Measurements from ENCODE around the gene DNAJA2. TPM values are rescaled to one million over a fixed set of nuclear protein-coding genes. Genes with fewer than 3 reads are reported as not detected.
A peak's percentile ranks its signal among the peaks of the same experiment; 100 is the strongest.

DNAJA2 gene
- total and polyA plus RNA-seq, 9 of the 15 experiments (the other 6 are each of a cell fraction or from before 2014, with no cell fraction given): 24.1 to 75.9 (median 50.7) TPM

- TF ChIP-seq SIN3A (IDR thresholded peaks at IDR 0.05; ENCODE audit: borderline replicate concordance in 2 of 2, control insufficient read depth in 1 of 2, low read depth in 2 of 2, low read length in 2 of 2): peak in 1 of 2 experiments; percentile 47; a peak in 1 of 4 replicates
- TF ChIP-seq ZNF592 (IDR thresholded peaks at IDR 0.05): no peak
- no peak for TF ChIP-seq FOS (IDR thresholded peaks at IDR 0.05; ENCODE audit: extremely low read depth, insufficient read length)
- peak in 2 of 3 experiments; percentile 24 to 30 for TF ChIP-seq YY1 (IDR thresholded peaks at IDR 0.05; ENCODE audit: borderline replicate concordance in 1 of 3, control insufficient read depth in 1 of 3, extremely low read depth in 1 of 3, insufficient read depth in 3 of 3, insufficient read length in 1 of 3, insufficient replicate concordance in 2 of 3, low read depth in 1 of 3, low read length in 2 of 3)
- no peak for TF ChIP-seq JUN (IDR thresholded peaks at IDR 0.05; ENCODE audit: borderline replicate concordance, low read depth, low read length)
- TF ChIP-seq JUN (CRISPR knock-in tag; IDR thresholded peaks at IDR 0.05; ENCODE audit: borderline replicate concordance): no peak
- TF ChIP-seq HINFP (tag; conservative IDR thresholded peaks at IDR 0.05; ENCODE audit: low read depth): no peak
- TF ChIP-seq GTF2E2 (tag; IDR thresholded peaks at IDR 0.05): no peak
- TF ChIP-seq FOXP4 (CRISPR knock-in tag; IDR thresholded peaks at IDR 0.05; ENCODE audit: borderline replicate concordance): no peak
- no peak for TF ChIP-seq RBM22 (IDR thresholded peaks at IDR 0.05; ENCODE audit: low read depth, low read length, poor library complexity, severe bottlenecking)
- no peak for TF ChIP-seq MCM2 (IDR thresholded peaks at IDR 0.05; ENCODE audit: low read depth)
- no peak for TF ChIP-seq YBX1 (IDR thresholded peaks at IDR 0.05)
- TF ChIP-seq RNF219 (CRISPR knock-in tag; IDR thresholded peaks at IDR 0.05): no peak
- TF ChIP-seq GTF2F1 (IDR thresholded peaks at IDR 0.05; ENCODE audit: low read depth, low read length): no peak
- TF ChIP-seq MTF1 (CRISPR knock-in tag; IDR thresholded peaks at IDR 0.05; ENCODE audit: borderline replicate concordance): no peak
Observed at GRCh38 chr16:46972429-46973206, 856 bp downstream of the DNAJA2 start (continued).
